ENCODE data around the gene SPNS1.

Gene SPNS1

DNA sequence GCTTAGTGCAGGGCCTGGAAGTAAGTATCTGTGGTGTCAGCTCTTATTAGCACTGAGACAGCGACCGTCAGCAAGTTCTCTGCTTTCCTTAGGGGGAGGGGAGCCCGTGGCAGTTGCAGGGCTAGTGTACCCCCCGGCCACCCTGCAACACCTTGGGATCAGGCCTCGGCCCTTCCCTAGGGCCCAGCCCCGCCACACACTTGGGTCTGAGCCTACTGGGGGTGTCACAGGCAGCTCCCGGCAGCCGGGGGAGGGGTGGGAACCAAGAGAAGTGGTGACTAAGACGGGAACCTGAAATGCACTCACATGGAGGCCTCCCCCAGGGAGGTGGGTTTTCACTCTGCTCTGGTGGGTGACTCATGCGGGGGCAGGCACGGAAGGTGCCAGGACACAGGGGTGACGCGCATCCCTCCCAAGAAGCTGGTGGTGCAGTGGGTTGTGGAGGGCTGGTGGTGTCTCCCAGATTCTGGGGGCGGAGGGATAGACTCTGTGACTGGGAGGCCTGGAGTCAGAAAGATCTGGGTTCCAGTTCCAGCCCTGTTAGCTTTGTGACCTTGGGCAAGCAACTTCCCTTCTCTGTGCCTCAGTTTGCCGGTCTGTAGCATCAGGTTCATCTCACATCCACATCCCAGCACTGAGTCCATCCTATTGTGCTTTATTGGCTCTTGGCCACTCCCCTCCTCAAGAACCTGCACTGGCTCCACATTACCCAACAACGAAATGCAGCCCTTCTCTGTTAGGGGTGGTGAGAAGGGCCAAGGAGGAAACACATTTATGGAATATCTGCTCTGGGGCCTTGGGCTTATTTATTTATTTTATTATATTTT lies 54.8 kb downstream of the SPNS1 start:
- H3K9ac ChIP-seq (ENCODE audit: low read length), result peak overlapping the region; percentile 6
- H3K9me3 ChIP-seq (ENCODE audit: control insufficient read depth, insufficient read depth, low read depth, low read length), result no peaks in the 10 kb centered on the region
- H3K4me1 ChIP-seq (ENCODE audit: control insufficient read depth, insufficient read depth, low read length), result peaks cover 17% of the 10 kb centered on the region
- 0 out of 2 replicates have a peak overlapping the region, but pooled peaks have one; percentile 7 for H3K4me3 ChIP-seq (ENCODE audit: low read depth, low read length)
- H3K27me3 ChIP-seq (ENCODE audit: control insufficient read depth, insufficient read depth, low read length), result no peaks in the 10 kb centered on the region
- H3K27ac ChIP-seq (ENCODE audit: low read depth, low read length), result no peak overlapping the region
- H3K36me3 ChIP-seq (ENCODE audit: control insufficient read depth, insufficient read depth, low read length), result no peaks in the 10 kb centered on the region

- H3K36me3 ChIP-seq (ENCODE audit: control insufficient read depth, insufficient read depth, low read length), result no peaks in the 10 kb centered on the region
- no peaks in the 10 kb centered on the region for H3K27me3 ChIP-seq (ENCODE audit: control insufficient read depth, insufficient read depth, low read length)
- H3K27ac ChIP-seq (ENCODE audit: low read depth, low read length), result no peak overlapping the region
- no peaks in the 10 kb centered on the region for H3K9me3 ChIP-seq (ENCODE audit: control insufficient read depth, insufficient read depth, low read depth, low read length)
- H3K4me3 ChIP-seq (ENCODE audit: low read depth, low read length), result no peak overlapping the region
- peaks cover 16% of the 10 kb centered on the region for H3K4me1 ChIP-seq (ENCODE audit: control insufficient read depth, insufficient read depth, low read length)
- H3K9ac ChIP-seq (ENCODE audit: low read length), result no peak overlapping the region
Observed at GRCh38 chr16:29030086-29030840, 55.7 kb downstream of the SPNS1 start.
